CD4-positive, alpha-beta T cell treated with Interleukin-17A for 4 hours (primary cell): ENCODE data around the gene TRIOBP.
A peak's percentile ranks its signal among the peaks of the same experiment; 100 is the strongest.
"Not testable (repeated sequence)": the region's sequence is repeated elsewhere in the genome, so short reads cannot be mapped to it uniquely, and the experiment has no call there.

Experiments used
- DNase-seq: peaks from one replicate; pipeline ENCODE4 v3.0.0-alpha.2; 2020; ENCODE audit warnings: mixed read lengths

Gene TRIOBP

GRCh38 chr22:37696657-37697537 lies at the start of gene TRIOBP:
TRIOBP (plus strand) TSS chr22:37697048; CDS start chr22:37701366, 4,318 bp downstream.
- DNase-seq, result peak; percentile 91

- no peak for DNase-seq
Measured at GRCh38 chr22:37647317-37647716, 49.5 kb upstream of the TRIOBP start.

- DNase-seq, result no peak
Measured at GRCh38 chr22:37647928-37648327, 48.9 kb upstream of the TRIOBP start.

DNA sequence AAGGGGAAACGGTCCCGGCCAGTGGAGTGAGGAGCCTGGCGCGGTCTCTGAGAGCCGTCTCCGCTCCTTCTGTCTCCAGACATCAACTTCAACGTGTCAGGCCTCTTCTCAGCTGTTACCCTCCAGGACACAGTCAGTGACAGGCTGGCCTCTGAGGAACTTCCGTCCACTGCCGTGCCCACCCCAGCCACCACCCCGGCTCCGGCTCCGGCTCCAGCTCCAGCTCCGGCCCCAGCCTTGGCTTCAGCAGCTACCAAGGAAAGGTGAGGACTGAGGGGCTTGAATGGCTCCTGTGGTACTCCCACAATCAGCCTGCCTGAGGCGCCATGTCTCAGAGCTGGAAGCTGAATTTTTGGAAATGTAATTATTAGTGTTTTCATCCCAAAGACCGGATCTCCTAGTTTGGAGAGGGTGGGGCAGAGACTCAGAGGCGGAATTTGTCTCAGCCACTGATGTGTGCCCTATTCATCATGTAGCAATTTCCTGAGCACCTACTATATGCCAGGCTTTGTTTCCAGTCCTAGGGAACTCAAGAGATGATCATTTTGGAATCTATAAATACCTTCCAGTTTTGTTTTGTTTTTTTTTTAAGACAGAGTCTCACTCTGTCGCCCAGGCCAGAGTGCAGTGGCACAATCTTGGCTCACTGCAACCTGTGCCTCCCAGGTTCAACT lies 46.2 kb upstream of the TRIOBP start:
- DNase-seq, result no peak

DNA sequence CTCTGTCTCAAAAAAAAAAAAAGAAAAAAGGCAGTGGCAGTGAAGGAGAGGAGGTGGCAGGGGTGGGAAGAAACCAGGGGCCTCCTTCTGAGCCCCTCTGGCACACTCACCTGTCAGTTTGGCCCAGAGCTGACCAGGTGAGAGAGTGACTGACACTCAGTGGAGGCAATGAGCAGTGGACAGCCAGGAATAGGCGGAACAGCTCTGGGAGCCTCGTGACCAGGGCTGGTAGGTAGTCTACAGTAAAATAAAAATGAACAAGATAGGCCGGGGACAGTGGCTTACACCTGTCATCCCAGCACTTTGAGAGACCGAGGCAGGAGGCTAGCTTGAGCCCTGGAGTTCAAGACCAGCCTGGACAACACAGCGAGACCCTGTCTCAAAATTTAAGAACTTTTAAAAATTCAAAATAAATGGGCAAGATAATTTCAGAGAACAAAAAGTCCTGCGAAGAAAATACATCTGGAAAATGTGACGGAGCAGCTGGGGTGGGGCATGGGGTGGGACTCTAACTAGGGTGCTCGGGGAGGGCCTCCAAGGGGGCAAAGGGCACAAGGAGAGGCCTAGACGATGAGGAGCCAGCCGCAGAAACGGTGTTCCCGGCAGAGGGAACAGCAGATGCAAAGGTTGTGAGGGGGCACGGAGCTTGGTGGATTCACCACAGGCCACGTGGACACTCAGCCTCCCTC lies 42.1 kb upstream of the TRIOBP start:
- no peak for DNase-seq

DNA sequence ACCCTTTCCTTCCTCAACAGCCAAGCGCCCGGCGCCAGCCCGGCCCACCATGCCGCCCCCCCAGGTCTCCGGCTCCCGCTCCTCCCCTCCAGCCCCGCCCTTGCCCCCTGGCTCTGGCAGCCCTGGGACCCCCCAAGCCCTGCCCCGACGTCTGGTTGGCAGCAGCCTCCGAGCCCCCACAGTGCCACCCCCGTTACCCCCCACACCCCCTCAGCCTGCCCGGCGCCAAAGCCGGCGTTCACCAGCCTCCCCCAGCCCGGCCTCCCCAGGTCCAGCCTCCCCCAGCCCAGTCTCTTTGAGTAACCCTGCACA lies 41.6 kb upstream of the TRIOBP start:
- DNase-seq, result no peak

GRCh38 chr22:37656583-37656982 lies 40.3 kb upstream of the TRIOBP start:
- DNase-seq, result not testable (repeated sequence)

- DNase-seq, result no peak
Measured at GRCh38 chr22:37657590-37658132, 39.2 kb upstream of the TRIOBP start.

DNA sequence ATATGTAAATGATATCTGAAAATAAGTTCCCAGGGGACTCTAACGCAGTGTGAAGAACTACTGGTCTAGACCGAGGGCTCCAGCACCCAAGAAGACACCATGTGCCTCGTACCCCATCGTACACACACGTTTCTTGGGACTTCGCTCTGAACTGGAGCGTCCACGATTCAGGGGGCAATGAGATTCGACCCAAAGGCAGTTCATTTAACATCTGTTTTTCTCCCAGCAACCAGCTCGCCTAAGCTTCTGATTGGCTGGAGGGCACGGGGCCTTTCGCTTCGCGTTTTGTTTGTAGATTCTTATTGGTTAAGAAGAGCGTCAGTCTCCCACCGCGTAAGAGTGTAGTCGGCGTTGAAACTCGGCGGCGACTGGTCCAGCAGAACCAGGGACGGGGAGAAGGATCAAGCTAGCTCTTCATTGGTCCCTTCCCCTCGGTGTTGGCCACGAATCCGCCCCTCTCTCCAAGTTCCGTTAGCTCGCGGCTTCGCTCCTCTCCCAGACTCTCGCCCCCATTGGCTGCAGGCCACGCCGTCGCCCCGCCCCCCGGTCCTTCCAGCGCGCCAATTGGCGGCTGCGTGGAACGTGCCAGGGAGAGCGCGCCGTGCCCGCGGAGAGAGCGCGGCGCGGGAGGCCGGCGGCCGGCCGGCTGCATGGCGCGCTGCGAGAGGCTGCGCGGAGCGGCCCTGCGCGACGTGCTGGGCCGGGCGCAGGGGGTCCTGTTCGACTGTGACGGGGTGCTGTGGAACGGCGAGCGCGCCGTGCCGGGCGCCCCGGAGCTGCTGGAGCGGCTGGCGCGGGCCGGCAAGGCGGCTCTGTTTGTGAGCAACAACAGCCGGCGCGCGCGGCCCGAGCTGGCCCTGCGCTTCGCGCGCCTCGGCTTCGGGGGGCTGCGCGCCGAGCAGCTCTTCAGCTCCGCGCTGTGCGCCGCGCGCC lies 38.4 kb upstream of the TRIOBP start, which contains the start of gene PDXP:
Gene PDXP, plus strand, starts transcription at position 591 of the 933 bp plus-strand sequence. Its CDS starts 60 bp downstream, at position 651.
- DNase-seq, result peak; percentile 99

DNA sequence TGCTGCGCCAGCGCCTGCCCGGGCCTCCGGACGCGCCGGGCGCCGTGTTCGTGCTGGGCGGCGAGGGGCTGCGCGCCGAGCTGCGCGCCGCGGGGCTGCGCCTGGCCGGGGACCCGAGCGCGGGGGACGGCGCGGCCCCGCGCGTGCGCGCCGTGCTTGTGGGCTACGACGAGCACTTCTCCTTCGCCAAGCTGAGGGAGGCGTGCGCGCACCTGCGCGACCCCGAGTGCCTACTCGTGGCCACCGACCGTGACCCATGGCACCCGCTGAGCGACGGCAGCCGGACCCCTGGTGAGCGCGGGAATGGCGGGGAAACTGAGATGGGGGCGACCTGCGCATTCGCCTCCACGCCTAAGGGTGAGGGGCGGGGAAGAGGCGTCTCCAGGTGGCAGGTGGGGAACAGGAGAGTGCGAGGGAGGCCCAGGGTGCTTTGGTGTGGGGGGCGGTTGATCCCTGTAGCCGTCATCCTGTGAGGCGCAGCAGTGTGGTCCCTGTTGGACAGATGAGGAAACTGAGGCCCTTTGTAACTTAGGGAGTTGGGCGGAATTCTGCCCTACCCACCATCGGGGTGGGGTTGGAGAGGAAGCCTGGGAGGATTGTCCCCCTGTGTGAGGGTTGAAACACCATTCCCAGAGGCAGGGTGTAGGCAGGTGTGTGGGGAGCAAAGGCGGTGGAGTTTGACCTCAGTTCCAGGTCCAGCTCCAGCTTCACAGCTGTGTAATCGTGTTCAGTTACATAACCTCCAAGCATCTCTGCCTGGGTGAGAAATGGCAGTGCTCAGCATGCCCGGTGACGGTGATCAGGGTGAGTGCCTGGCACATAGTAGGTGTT lies 37.6 kb upstream of the TRIOBP start:
- DNase-seq, result peak; percentile 45

DNA sequence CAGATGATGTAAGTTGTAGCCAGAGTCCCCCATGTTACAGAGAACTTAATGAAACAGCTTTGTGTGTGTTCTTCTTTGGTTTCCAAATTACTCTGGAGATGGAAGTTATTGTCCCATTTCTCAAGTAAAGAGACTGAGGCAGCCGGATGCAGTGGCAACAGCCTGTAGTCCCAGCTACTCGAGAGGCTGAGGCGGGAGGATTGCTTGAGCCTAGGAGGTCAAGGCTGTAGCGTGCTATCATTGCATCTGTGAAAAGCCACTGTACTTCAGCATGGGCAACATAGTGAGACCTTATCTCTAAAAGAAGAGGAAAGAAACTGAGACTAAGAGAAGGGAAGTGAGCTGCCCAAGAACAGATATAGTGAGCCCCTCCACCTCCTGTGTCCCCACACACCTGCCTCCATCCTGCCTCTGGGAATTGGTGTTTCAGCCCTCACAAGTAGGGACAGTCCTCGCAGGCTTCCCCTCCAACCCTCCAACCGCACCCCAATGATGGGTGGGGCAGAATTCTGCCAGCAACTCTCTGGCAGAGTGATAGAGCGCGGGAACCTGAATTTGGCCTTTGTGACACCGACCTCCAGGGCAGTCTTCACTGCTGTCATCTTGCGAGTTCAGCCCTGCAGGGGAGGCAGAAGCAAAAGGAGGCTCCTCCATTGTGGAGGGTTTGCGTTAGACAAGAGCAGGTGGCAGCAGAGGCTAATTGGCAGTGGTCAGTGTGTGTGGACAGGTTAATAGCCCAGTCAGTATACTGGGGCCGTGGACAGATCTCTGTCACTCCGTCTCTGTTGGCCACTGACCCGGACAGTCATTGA lies 36.7 kb upstream of the TRIOBP start:
- no peak for DNase-seq

GRCh38 chr22:37660709-37661045 lies 36.2 kb upstream of the TRIOBP start:
- no peak for DNase-seq

GRCh38 chr22:37661160-37661924 lies 35.5 kb upstream of the TRIOBP start:
- peak; percentile 46 for DNase-seq

DNA sequence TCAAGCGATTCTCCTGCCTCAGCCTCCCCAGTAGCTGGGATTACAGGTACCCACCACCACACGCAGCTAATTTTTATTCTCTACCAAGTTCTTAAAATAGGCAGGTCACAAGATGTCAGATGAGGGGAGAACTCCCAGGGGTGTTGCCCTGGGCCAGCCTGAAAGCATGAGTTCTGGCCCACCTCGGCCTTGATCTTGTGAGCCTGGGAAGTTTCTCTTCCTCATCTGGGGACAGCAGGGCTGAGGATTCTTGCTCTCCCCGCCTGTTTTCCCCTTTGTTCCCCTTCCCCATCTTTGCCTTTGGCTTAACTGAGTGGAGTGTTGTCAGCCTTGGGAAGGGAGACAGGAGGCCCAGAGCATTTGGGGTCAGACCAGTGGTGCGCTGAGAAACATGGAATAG lies 34.8 kb upstream of the TRIOBP start:
- no peak for DNase-seq

DNA sequence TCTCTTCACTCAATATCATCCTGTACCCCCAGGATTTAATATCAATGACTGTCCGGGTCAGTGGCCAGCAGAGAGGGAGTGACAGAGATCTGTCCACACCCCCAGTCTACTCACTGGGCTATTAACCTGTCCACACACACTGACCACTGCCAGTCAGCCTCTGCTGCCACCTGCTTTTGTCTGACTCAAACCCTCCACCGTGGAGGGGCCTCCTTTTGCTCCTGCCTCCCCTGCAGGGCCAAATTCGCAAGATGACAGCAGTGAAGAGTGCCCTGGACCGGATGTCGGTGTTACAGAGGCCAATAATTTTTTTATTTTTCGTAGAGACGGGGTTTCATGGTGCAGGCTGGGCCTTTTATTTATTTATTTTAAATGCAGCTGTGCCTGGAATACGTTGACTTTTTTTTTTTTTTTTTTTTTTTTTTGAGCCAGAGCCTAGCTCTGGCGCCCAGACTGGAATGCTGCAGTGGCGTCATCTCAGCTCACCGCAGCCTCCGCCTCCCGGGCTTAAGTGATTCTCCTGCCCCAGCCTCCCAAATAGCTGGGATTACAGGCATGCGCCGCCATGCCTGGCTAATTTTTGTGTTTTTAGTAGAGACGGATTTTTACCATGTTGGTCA lies 33.2 kb upstream of the TRIOBP start:
- no peak for DNase-seq

DNA sequence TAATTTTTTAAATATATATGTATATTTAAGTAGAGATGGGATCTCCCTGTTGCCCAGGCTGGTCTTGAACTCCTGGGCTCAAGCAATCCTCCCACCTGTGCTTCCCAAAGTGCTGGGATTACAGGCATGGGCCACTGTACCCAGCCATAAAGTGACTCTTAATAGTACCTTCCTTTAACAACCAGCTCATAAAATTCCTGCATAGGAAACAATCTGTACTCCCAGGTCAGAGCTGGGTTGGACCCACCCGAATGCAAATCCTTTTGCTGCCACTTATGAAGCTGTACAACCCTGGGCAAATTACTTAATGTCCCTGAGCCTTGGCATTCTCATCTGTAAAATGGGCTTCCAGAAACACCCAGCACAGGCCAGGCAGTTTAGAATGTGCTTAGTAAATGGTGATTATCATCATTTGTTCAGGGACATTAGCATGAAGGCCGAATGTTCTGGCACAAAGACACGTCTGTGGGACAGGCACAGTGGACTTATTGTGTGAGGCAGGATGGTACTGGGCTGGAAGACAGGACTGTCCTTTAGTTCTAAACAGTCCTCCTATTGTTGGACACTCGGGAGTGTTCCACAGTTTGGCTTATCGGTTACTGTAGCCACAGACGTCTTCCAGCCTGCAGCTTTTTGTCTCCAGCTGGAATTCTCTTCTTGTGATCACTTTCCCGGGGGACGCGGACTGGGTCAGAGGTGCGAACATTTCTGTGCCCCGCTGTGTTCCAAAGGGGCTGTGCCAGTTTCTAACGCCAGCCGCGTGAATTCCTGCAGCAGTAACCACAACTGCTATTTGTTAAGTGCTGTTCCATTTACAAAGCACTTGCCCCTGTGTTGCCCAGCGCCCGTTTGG lies 32.4 kb upstream of the TRIOBP start:
- DNase-seq, result no peak

GRCh38 chr22:37665487-37665886 lies 31.4 kb upstream of the TRIOBP start:
- no peak for DNase-seq

- no peak for DNase-seq
Measured at GRCh38 chr22:37669586-37669985, 27.3 kb upstream of the TRIOBP start.
